HG03135 (cell line): ENCODE results near the gene B3GNT5.

Experiments used
- ATAC-seq: cut with Tn5 transposase; IDR thresholded peaks from one replicate; pipeline ENCODE4 v1.9.1; 2021; ENCODE audit warnings: mild to moderate bottlenecking, moderate library complexity; ENCODE audit not compliant: unreplicated experiment

The B3GNT5 gene

DNA sequence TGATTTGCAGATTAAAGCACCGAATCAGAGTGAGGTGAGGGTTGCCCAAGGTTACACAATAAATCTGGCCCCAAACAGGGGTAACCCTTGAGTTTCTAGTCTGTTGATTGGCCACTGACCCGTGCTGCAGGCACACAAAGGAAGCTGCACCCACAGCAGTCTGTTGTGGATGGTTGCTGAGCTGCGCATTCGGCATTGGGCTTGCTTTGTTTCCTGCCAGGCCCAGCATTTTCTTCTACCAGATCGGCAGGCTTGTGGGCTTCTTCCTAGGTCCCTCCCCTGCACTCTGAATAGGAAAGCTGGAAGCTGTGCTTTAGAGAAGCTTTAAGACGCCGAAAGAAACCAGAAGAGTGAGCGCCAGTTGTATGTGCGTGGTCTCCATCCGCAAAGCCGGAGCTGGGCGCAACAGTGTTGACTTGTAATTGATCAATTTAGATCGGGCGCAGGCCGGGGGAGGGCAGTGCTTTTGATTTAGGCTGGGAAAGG is 12.1 kb downstream of the B3GNT5 start:
- no peak for ATAC-seq

DNA sequence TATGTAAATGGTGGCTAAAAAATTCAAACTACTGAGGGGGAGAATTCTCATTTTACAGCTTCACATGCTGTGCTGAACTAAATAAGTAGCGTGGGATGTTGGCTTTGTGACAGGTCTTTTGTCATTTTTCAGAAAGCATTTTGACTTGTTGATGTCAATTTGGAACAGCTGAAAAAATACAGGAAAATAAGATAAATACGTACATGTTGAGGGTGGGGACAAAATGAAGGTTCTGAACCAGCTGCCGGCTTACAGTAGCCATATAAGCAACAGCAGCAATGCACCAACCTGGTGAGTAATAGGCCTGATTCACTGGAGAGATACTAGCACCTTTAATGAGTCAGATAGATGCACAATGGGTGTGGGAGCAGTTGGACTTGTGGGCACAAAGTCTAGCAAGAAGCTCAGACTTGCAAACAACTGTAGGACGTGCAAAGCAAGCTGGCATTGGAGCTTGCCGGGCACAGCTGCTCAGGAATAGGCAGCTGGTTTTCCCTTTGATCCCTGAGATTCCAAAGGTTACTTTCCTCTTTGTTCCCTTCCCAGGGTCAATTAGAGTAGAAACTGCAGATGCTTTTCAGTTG is 12.9 kb downstream of the B3GNT5 start:
- ATAC-seq = no peak

DNA sequence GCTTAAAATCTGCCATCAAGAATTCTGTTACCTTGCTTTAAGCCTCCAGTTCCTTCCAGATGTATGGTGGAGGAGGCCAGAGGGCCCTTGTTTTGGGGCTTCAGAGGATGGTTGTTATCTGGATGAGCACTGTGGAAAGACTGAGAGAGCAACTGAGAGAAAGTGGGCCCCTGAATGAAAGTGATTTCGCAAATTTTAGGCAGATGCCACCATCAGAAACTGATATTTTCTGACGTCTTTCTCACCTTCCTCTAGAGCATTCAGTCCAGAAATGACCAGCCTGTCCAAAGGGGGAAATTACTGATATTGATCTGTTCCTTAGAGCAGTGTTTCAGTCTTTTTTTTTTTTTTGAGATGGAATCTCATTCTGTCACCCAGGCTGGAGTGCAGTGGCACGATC is 13.4 kb downstream of the B3GNT5 start:
- no peak for ATAC-seq

DNA sequence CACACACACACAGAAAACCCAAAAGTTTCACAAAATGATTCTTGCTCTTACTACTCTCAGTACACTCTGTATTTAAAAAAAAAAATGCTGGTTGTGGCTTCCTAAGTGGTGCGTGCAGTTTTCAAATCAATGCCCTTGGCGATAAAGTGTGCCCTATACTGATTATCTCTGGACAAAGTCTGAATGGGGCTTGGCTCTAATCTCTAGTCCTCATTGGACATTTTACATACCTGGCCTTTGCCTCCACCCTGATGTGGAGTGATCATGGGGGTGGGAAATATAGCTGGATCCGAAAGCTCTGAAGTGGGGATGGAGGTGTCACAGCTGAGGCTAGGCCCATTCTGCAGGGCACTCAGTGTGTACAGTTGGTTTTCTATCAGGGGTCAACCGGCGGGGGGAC is 14.1 kb downstream of the B3GNT5 start:
- no peak for ATAC-seq

DNA sequence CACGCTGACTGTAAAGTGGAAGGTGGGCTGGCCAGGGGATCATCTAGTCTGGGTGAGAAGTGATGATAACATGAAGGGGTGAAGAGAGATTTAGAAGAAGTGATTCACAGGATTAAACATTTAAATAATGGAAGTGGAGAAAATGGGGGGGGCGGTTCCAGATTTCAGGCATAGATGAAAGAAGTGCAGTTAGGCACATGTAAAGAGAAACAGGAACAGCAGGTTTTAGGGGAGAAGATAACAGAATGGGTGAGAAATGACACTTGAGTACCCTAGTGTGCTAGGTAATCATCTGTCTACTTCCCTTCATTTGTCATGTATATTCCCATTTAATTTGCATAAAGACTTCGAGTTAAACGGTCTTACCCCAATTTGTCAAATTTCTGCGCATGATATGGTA is 15.3 kb downstream of the B3GNT5 start:
- no peak for ATAC-seq

DNA sequence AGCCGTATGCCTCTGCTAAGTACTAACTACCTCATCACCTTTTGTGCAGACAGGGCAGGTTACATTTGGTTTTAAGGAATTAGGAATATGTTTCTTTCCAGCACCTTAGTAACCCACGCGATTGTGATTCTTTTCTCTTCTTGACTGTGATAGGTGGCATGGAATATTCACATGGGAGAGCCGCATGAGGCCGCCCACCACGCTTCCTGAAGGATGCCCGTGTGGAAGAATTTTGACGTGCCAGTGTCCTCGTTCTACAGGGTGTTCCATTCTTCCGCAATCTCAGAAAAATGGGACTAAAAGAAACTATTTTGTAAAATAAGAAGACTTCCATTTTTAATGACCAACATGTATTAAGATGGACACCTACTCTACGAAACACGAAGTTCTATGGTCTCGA is 16.3 kb downstream of the B3GNT5 start:
- no peak for ATAC-seq

DNA sequence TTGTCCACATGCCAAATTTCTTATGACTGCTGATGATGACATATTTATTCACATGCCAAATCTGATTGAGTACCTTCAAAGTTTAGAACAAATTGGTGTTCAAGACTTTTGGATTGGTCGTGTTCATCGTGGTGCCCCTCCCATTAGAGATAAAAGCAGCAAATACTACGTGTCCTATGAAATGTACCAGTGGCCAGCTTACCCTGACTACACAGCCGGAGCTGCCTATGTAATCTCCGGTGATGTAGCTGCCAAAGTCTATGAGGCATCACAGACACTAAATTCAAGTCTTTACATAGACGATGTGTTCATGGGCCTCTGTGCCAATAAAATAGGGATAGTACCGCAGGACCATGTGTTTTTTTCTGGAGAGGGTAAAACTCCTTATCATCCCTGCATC is 17.3 kb downstream of the B3GNT5 start:
- no peak for ATAC-seq

GRCh38 chr3:183272142-183272541 is 19.1 kb downstream of the B3GNT5 start:
- no peak for ATAC-seq

DNA sequence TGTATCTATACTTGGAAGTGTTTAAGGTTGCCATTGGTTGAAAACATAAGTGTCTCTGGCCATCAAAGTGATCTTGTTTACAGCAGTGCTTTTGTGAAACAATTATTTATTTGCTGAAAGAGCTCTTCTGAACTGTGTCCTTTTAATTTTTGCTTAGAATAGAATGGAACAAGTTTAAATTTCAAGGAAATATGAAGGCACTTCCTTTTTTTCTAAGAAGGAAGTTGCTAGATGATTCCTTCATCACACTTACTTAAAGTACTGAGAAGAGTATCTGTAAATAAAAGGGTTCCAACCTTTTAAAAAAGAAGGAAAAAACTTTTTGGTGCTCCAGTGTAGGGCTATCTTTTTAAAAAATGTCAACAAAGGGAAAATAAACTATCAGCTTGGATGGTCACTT is 19.7 kb downstream of the B3GNT5 start:
- no peak for ATAC-seq

DNA sequence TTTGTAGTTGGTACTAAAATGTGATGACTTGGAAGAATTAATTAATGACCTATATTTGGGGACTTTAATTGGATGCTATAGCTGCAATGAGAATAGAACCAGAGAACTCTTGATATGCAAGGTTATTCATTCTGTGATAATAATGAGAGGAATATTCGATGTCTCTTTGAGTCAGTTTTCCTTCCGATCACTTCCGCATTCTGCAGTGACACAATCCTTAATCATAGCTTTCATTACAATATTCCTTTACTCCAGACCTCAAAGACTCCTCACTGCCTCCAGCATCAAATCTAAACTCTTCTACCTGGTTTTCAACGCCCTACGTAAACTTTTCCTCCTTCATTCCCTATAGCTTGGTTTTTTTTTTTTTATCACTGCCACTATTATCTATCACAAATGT is 21.6 kb downstream of the B3GNT5 start:
- ATAC-seq = no peak

DNA sequence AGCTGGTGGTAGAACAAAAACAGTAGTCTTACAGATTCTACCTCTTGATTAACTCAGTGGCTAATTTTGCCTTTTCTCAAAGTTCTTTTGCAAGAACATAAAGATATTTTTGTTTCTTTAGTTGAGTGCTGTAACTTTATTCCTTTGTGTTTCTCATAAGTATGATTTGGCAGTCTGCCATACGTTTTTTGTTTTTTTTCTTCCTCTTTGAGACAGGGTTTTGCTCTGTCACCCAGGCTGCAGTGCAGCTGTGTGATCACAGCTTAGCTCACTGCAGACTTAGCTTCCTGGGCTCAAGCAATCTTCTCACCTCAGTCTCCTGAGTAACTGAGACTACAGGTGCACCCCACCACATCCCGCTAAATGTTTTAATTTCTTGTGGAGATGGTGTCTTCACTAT is 22.4 kb downstream of the B3GNT5 start:
- ATAC-seq = no peak

GRCh38 chr3:183275937-183276336 is 22.9 kb downstream of the B3GNT5 start:
- ATAC-seq = no peak

DNA sequence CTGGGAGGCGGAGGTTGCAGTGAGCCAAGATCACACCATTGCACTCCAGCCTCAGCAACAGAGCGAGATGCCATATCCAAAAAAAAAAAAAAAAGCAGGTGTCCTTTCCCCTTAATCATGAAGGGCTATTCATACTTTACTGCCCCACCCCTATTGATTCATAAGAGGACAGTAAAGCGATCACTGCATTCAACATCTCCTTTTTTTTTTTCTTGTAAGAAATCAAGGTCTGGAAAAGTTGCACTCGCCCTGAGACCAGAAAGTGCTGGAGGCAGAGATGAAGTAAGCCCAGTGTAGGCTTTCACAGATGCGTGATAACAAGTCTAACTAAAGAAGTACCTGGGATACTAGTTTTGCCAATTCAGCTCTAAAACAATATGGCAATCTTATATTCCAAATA is 24.2 kb downstream of the B3GNT5 start:
- no peak for ATAC-seq

DNA sequence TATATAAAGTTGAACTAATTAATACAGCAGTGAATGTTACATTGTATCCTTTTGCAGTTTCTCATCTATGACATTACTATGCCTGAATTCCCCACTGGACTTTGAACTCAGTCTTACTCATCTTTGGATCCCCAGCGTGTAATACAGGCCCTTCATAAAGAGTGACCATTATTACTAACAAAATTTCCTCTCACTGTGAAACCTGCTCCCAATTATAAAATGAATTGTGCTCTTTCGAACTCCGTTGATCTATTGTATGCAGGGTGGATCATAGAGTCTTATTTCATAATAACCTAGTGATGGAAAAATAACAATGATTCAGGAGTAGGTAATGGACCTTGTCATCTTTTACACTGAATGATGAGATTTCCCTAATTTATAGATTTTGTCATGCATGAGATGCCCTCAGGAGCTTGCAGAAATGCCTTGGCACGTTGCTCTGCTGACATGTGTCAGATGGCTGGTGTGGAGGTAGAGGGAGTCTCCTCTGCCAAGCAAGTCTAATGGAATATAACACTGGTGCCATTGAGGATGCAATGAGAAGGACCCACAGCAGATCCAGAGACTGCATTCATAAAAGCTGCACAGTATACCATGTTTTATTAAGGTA is 25.5 kb downstream of the B3GNT5 start:
- ATAC-seq = no peak

DNA sequence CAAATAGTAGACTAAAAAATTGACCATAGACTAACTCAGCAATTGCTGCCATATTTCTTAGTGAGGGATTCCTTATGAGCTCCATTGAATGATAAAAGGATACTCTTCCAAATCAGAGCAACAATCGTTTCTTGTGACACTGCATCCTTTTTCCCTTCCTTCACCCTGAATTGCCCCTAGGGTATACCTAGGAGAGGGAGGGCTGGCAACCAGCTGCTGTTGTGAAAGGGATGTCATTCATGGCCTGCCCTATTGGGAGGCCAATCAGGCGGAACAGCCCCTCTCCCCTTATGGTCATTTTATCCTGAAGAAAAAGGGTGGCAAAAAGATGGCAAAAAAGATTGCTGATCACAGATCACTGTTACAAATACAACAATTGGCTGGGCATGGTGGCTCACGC is 26.3 kb downstream of the B3GNT5 start:
- no peak for ATAC-seq

- no peak for ATAC-seq
These were observed 28.2 kb downstream of the B3GNT5 start for GRCh38 chr3:183281126-183281797.

- no peak for ATAC-seq
These were observed 30.8 kb downstream of the B3GNT5 start for GRCh38 chr3:183283886-183284285.

- no peak for ATAC-seq
These were observed 31.5 kb downstream of the B3GNT5 start for GRCh38 chr3:183284570-183284969.

GRCh38 chr3:183285318-183285717 is 32.3 kb downstream of the B3GNT5 start:
- no peak for ATAC-seq

GRCh38 chr3:183285828-183286457 is 32.9 kb downstream of the B3GNT5 start:
- ATAC-seq = peak; percentile 96

GRCh38 chr3:183287301-183287971 is 34.4 kb downstream of the B3GNT5 start:
- no peak for ATAC-seq
